Natural killer cell treated with Interleukin-12 subunit alpha and Interleukin-12 subunit beta and Interleukin-15 and Interleukin-18, amount 100 ng/mL, for 72 hours (primary cell): Measurements from ENCODE around the gene TEP1. TPM values are rescaled to one million over a fixed set of nuclear protein-coding genes. Genes with fewer than 3 reads are reported as not detected.

Experiments used
- ATAC-seq, 2 donors: fragments of 150-1000 bp; cut with Tn5 transposase in 1 of 2; sonication (Bioruptor Pico), chemical (Tn5 transposase) in 1 of 2; 2 replicates each; pipeline ENCODE4 v1.10.0; 2021
- DNase-seq: peaks from one replicate; pipeline ENCODE4 v3.0.0; 2022; ENCODE audit warnings: low spot score
- H3K27ac Mint-ChIP-seq, 2 donors: 1 replicate in 1 of 2; 2 replicates in 1 of 2; pipeline ENCODE4 v1.8.0; 2022; ENCODE audit warnings: mixed read lengths in 2 of 2, mild to moderate bottlenecking in 1 of 2, moderate library complexity in 1 of 2
- H3K27me3 Mint-ChIP-seq, 2 donors: 1 replicate in 1 of 2; 2 replicates in 1 of 2; pipeline ENCODE4 v1.8.0; 2022; ENCODE audit warnings: mixed read lengths in 2 of 2
- H3K36me3 Mint-ChIP-seq: one replicate; pipeline ENCODE4 v1.8.0; 2022; ENCODE audit warnings: mixed read lengths
- H3K4me1 Mint-ChIP-seq, 2 donors: 1 replicate in 1 of 2; 2 replicates in 1 of 2; pipeline ENCODE4 v1.8.0; 2022; ENCODE audit warnings: low read depth in 2 of 2, mixed read lengths in 2 of 2, mild to moderate bottlenecking in 1 of 2
- H3K4me3 Mint-ChIP-seq: one replicate; pipeline ENCODE4 v1.8.0; 2022; ENCODE audit warnings: mixed read lengths
- H3K9me3 Mint-ChIP-seq: 2 replicates; pipeline ENCODE4 v1.8.0; 2022; ENCODE audit warnings: mixed read lengths
- total RNA-seq, 2 donors: library from RNA; stranded (reverse); gene quantifications; one replicate each; pipeline ENCODE4 v1.2.3, GENCODE V29; 2022

TEP1 gene
- total RNA-seq, 2 donors from 2014 or later = 38.2 to 47.6 TPM

DNA sequence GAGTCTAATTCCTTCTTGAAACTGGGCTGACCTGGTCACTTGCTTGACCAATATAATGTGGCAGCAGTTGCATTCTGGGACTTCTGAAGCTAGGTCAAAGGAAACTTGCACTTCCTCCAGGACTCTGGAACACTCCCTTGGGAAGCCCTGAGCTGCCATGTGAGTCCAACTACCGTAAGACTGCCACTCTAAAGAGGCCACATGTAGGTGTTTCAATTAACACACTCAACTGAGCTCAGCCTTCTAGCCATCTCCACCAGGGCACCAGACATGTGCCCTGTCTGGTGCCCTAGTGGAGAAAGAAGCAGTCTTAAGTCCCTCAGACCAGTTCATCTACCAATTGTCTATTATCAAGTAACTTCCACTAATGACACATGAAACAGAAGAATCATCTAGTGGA lies 6.1 kb upstream of the TEP1 start:
- no peaks in the 10 kb centered on the region for H3K9me3 Mint-ChIP-seq
- no peaks in the 10 kb centered on the region for H3K27me3 Mint-ChIP-seq
- no peak for ATAC-seq
- peaks cover 5 to 6% of the 10 kb centered on the region in 2 donors for H3K4me1 Mint-ChIP-seq
- DNase-seq = no peak
- H3K4me3 Mint-ChIP-seq = no peak overlapping the region
- no peaks in the 10 kb centered on the region for H3K36me3 Mint-ChIP-seq
- H3K27ac Mint-ChIP-seq = no peak overlapping the region

DNA sequence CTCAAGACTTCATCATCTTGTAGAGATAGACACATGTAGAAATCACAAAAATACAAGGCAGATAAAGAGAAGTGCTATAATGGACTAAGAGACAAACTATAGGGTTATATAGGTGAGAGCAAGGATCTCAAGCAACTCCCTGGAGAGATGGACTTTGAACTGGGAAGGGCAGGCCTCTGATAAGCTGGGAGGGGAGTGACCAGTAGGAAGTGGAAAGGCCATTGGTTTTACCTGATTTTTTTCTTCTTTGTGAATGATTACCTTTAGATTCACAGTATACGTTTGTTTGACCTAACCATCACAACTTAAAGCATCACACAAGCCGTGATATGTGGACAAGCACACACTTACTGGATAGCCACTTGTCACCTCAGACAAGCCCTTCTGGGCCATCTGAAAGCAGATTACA lies 5.2 kb upstream of the TEP1 start:
- peaks cover 12% of the 10 kb centered on the region in 2 donors for H3K4me1 Mint-ChIP-seq
- DNase-seq (no peak), ATAC-seq (no peak)
- H3K36me3 Mint-ChIP-seq = no peaks in the 10 kb centered on the region
- H3K9me3 Mint-ChIP-seq = no peaks in the 10 kb centered on the region
- no peaks in the 10 kb centered on the region for H3K27me3 Mint-ChIP-seq
- H3K4me3 Mint-ChIP-seq = no peak overlapping the region
- no peak overlapping the region for H3K27ac Mint-ChIP-seq

DNA sequence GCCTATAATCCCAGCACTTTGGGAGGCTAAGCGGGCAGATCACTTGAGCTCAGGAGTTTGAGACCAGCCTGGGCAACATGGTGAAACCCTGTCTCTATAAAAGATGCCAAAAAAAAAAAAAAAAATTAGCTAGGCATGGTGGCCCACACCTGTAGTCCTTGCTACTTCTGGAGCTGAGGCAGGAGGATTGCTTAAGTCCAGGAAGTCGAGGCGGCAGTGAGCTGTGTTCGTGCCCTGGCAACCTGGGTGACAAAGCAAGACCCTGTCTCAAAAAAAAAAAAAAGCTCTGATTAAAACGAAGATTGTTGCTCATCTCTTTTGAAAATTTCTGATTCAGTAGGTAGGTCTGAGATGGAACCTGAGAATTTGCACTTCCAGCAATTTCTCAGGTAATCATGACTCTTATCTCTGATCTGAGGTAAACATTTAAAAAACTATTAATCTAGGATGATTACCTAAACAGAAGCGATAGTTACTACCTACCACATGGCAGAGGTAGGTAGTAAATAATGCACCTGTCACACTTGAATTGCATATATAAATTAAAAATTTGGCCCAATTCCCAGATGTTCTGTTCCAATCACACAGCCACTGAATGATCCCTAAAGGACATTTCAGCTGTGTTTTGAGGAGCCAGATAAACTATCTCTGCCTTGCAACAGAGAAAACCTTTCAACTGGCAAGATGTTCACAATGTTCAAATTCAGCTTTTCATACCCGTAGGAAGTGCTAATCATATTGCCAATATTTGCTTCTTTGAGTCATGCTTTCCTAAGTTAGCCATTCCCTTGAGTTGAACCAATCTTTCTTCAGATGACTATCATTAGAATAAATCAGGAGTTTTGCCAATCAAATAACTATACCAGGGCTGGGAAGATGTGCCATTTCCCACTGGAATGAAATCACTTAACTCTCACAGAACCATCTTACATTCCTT lies 4.2 kb upstream of the TEP1 start:
- Mint-ChIP-seq H3K27me3 (no peaks in the 10 kb centered on the region), H3K36me3 (no peaks in the 10 kb centered on the region), H3K9me3 (no peaks in the 10 kb centered on the region), H3K4me1 (peaks cover 12 to 17% of the 10 kb centered on the region in 2 donors), H3K4me3 (no peak overlapping the region), H3K27ac (no peak overlapping the region)
- ATAC-seq (no peak), DNase-seq (no peak)

DNA sequence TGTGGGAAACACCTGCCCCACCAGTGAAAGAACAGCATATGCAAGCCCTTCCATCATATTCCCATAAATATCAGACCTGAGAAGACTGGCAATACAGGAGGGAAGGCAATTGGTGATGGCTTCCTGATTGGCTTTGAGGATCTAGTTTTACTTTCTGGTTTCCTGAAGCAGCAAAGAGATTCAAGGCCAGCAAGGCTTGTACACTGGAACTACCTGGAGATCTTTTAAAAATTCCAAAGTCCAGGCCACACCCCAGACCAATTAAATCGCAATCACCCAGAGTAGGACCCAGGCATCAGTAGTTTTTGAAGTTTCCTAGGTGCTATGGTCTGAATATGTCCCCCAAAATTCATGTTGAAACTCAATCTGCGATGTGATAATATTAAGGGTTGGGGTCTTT lies 2.9 kb upstream of the TEP1 start:
- H3K4me1 Mint-ChIP-seq = peaks cover 19 to 27% of the 10 kb centered on the region in 2 donors
- peak overlapping the region; percentile 7 to 17 for H3K27ac Mint-ChIP-seq
- ATAC-seq = no peak
- no peak overlapping the region for H3K4me3 Mint-ChIP-seq
- no peak for DNase-seq
- no peaks in the 10 kb centered on the region for H3K27me3 Mint-ChIP-seq
- no peaks in the 10 kb centered on the region for H3K36me3 Mint-ChIP-seq
- H3K9me3 Mint-ChIP-seq = no peaks in the 10 kb centered on the region

DNA sequence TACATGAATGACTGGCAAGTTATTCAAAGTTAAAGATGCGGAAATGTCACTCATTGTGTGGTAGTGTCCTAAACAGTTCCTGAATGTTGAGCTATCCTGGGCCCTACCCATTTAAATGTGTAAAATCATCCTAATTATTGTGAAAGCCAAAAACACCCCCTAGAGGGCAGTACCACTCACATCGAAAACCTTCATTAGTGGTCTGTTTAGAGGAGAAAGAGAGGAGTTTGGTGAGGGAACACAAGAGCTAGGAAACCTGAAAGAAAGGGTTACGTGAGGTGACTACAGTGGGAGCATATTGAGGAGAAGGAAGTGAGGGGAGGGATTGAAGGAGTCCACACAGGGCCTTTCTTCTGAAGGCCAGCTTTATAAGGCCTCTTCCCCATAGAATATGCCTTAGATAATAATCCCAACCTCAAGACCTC lies 2.5 kb upstream of the TEP1 start:
- H3K27ac Mint-ChIP-seq = peak overlapping the region; percentile 7 to 17
- no peak for DNase-seq
- H3K36me3 Mint-ChIP-seq = no peaks in the 10 kb centered on the region
- H3K4me1 Mint-ChIP-seq = peaks cover 23 to 32% of the 10 kb centered on the region in 2 donors
- H3K27me3 Mint-ChIP-seq = no peaks in the 10 kb centered on the region
- H3K4me3 Mint-ChIP-seq = no peak overlapping the region
- no peaks in the 10 kb centered on the region for H3K9me3 Mint-ChIP-seq
- peak in 1 of 2 donors; percentile 41 for ATAC-seq

DNA sequence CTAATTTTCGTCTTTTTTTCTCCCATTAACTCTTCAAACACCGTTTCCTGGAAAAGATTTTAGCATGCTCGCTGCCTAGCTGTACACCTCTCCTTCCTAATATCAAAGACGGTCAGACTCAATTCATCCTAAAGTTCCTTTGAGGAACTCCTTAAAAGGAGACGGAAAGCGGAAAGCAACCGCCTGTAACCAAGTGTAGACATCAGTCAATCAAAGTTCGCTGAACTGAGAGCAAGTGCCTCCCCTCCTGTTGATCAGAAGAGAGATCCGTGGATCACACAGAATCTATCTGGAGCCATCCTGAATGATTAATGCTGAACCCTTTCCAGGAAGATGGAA lies 412 bp upstream of the TEP1 start:
- no peaks in the 10 kb centered on the region for H3K36me3 Mint-ChIP-seq
- DNase-seq (no peak), ATAC-seq (peak; percentile 33 to 49)
- H3K9me3 Mint-ChIP-seq = no peaks in the 10 kb centered on the region
- H3K27ac Mint-ChIP-seq = peak overlapping the region; percentile 85 to 91
- no peaks in the 10 kb centered on the region for H3K27me3 Mint-ChIP-seq
- peak overlapping the region; percentile 96 for H3K4me3 Mint-ChIP-seq
- H3K4me1 Mint-ChIP-seq = peaks cover 28 to 32% of the 10 kb centered on the region in 2 donors

DNA sequence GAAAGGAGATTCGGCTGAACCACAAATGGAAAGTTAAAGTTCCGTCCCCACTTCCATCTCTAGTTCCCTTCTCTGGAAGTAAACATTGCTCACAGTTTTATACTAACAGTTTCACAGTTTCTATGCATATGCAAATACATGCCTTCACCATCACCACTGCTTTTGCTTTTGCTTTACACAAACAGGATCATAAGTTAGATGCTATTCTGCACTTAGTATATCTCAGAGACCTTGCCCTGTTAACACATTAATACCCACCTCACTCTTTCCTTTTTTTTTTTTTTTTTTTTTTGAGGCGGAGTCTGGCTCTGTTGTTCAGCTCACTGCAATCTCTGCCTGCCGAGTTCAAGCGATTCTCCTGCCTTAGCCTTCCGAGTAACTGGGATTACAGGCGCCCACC lies 890 bp downstream of the TEP1 start:
- Mint-ChIP-seq H3K4me3 (peak overlapping the region; percentile 96), H3K9me3 (no peaks in the 10 kb centered on the region), H3K27ac (peak overlapping the region; percentile 85 to 91), H3K27me3 (no peaks in the 10 kb centered on the region), H3K36me3 (no peaks in the 10 kb centered on the region), H3K4me1 (peaks cover 32 to 36% of the 10 kb centered on the region in 2 donors)
- DNase-seq (no peak), ATAC-seq (peak; percentile 65 to 66)

DNA sequence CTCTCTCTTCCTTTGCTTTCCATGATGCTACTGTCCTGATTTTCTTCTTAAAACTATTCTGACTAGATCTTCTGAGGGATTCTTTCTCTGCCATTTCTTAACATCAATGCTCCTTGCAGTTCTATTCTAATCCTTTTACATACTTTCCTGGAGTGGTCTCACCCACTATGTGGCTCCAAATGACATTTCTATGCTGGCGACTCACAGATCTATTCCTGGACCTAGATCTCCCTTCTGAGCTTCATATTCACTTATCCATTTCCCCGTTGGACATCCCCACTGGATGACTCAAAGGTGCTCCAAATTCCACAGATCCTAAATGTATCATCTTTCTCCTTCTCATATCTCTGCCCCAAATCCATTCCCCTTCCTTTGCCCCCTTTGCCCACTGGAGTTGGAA lies 4.1 kb downstream of the TEP1 start:
- H3K36me3 Mint-ChIP-seq = peaks cover 17% of the 10 kb centered on the region
- H3K4me1 Mint-ChIP-seq = peaks cover 40 to 41% of the 10 kb centered on the region in 2 donors
- H3K27ac Mint-ChIP-seq = peak overlapping the region in 1 of 2 donors; percentile 1
- ATAC-seq = no peak
- no peaks in the 10 kb centered on the region for H3K27me3 Mint-ChIP-seq
- no peaks in the 10 kb centered on the region for H3K9me3 Mint-ChIP-seq
- no peak overlapping the region for H3K4me3 Mint-ChIP-seq
- DNase-seq = no peak

DNA sequence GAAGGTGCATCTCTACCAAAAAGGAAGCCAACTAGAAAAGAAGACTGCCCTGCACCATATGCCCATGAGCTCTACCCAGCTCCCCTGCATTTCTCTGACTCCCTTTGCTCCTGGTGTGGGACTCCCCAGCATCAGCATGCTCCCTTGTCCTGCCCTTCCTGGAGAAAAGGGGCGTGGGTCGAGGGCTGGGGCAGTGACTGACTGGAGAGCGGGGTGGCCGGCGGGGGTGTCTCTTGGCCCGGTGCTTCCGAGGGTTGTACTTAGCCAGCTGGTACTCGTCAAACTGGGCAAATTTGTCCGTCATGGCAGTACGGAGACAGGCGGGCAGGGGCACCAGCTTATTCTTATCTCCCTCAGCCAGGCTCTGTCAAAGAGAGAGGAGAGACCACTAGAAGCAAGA lies 9.8 kb downstream of the TEP1 start:
- DNase-seq (no peak), ATAC-seq (no peak)
- H3K4me3 Mint-ChIP-seq = no peak overlapping the region
- no peaks in the 10 kb centered on the region for H3K27me3 Mint-ChIP-seq
- H3K27ac Mint-ChIP-seq = no peak overlapping the region
- peaks cover 32% of the 10 kb centered on the region for H3K36me3 Mint-ChIP-seq
- no peaks in the 10 kb centered on the region for H3K9me3 Mint-ChIP-seq
- peaks cover 28 to 29% of the 10 kb centered on the region in 2 donors for H3K4me1 Mint-ChIP-seq

DNA sequence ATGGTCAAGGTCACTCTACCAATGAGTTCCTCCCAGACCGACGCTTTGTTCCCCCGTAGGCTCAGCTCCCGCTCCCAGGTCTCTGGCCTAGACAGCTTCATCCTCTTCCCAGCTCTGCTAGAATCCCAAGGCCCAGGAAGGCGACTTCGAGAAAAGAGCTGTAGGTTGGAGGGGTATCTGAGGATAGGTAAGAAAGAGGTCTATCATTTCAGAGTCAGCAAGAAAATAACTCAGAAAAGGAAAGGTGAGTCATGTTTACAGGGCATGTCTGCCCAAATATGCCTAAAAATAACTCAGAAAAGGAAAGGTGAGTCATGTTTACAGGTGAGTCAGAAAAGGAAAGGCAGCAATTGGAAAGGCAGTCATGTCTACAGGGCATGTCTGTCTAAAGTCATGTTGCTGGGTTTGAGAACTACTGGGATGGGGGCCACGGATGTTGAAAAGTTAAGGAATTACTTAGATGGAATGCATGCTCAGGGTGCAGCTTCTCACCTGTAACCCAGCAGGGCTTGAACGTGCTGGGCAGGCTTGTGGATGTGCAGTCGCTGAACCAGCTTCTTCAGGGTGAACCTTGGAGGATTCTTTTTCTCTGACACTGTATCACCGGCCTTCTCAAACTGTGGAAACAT lies 12.2 kb downstream of the TEP1 start:
- no peak overlapping the region for H3K27ac Mint-ChIP-seq
- H3K4me1 Mint-ChIP-seq = peaks cover 16 to 22% of the 10 kb centered on the region in 2 donors
- no peaks in the 10 kb centered on the region for H3K27me3 Mint-ChIP-seq
- peak overlapping the region; percentile 9 for H3K4me3 Mint-ChIP-seq
- no peak for DNase-seq
- no peaks in the 10 kb centered on the region for H3K9me3 Mint-ChIP-seq
- H3K36me3 Mint-ChIP-seq = peaks cover 29% of the 10 kb centered on the region
- ATAC-seq = peak; percentile 20 to 60

DNA sequence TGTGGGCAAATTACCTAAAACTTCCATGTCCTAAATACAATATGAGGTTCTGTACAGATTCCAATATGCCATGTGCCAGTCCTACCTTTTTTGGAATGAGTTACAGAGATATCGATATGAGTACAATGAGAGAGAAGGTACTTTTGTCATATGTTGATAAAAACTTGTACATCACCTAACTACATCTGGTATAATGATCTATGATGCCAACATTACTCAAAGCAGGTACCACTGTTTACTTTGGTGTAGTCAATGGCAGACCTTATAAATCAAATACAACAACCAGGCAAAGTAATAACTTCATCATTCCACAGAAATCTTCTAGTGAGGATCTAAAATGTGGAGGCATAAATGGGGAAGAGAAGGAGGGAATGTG lies 12.7 kb downstream of the TEP1 start:
- Mint-ChIP-seq H3K27ac (no peak overlapping the region), H3K4me3 (no peak overlapping the region), H3K4me1 (peaks cover 15 to 20% of the 10 kb centered on the region in 2 donors), H3K36me3 (peaks cover 31% of the 10 kb centered on the region), H3K27me3 (no peaks in the 10 kb centered on the region), H3K9me3 (no peaks in the 10 kb centered on the region)
- ATAC-seq (no peak), DNase-seq (no peak)

DNA sequence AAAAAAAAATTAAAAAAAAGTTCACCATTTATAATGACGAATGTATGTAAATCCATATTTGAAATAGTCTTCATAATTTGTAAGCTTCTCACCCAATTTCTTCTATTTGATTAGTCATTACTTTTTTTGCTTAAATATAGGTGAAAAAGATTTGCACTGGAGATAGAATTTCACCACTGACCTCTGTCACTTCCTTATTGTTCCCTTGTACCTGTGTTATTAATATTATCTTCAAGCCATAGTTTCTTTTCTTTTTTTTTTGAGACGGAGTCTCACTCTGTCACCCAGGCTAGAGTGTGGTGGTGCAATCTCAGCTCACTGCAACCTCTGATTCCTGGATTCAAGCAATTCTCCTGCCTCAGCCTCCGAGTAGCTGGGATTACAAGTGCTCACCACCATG lies 15.8 kb downstream of the TEP1 start:
- H3K36me3 Mint-ChIP-seq = peaks cover 33% of the 10 kb centered on the region

DNA sequence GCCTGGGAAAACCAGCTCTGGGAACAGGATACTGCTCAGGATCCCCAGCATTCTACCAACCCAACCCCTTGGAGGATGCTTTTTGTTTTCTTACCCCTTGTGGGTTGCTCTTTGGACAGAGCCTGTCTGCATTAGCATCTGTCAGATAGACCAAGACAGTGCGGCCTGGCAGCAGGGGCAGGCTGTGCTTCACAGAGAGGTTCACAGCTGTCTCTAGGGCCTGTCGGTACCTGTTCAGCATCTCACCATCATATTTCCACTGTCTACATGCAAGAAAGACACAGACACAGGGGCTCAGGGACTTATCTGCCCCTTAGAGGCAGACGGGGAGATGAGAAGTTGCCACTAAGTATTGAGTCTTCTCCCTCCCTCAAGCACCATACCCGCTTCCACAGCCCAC lies 21.8 kb downstream of the TEP1 start:
- Mint-ChIP-seq H3K9me3 (no peaks in the 10 kb centered on the region), H3K27ac (no peak overlapping the region), H3K4me3 (no peak overlapping the region), H3K36me3 (peaks cover 36% of the 10 kb centered on the region), H3K4me1 (peaks cover 0 to 3% of the 10 kb centered on the region in 2 donors), H3K27me3 (no peaks in the 10 kb centered on the region)
- ATAC-seq (no peak), DNase-seq (no peak)

More for the DNA sequence above, 15.8 kb downstream of the TEP1 start:
- Mint-ChIP-seq H3K27ac (no peak overlapping the region), H3K4me1 (peaks cover 9 to 14% of the 10 kb centered on the region in 2 donors), H3K27me3 (no peaks in the 10 kb centered on the region), H3K9me3 (no peaks in the 10 kb centered on the region), H3K4me3 (no peak overlapping the region)
- ATAC-seq (no peak), DNase-seq (no peak)

DNA sequence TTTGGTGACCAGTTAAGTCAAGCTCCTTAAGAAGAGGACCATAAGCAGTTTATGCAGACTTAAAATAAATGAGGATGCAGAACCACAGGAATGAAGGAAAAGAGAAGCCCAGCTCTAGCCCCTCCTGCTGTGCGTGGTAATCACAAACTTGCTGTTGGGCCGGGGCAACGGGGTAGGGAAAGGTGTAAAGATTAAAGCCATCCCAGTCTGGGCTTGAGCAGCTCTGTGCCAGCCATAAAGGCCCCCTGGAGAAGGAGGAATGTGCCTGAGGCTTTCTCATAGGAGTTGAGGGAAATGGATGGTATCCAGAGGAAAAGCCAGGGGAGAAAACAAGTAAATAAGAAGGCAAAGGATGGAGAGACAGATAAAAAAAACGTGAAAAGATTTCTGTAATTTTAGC lies 25.1 kb downstream of the TEP1 start:
- peaks cover 25% of the 10 kb centered on the region for H3K36me3 Mint-ChIP-seq
- no peak overlapping the region for H3K4me3 Mint-ChIP-seq
- no peak overlapping the region for H3K27ac Mint-ChIP-seq
- H3K27me3 Mint-ChIP-seq = no peaks in the 10 kb centered on the region
- peaks cover 0 to 3% of the 10 kb centered on the region in 2 donors for H3K4me1 Mint-ChIP-seq
- ATAC-seq = no peak
- H3K9me3 Mint-ChIP-seq = no peaks in the 10 kb centered on the region
- DNase-seq = no peak
